Measurements from ENCODE around the gene TEX2. TPM values are rescaled to one million over a fixed set of nuclear protein-coding genes. Genes with fewer than 3 reads are reported as not detected.
A peak's percentile ranks its signal among the peaks of the same experiment; 100 is the strongest.
"Not testable (repeated sequence)": the region's sequence is repeated elsewhere in the genome, so short reads cannot be mapped to it uniquely, and the experiment has no call there.

TEX2 gene
- total RNA-seq, 1 experiment from 2014 or later, result 22.7 TPM

GRCh38 chr17:64131606-64132270 lies 131.3 kb downstream of the TEX2 start:
- in situ Hi-C loops (cut with HindIII; ENCODE audit: low sequenced_read_pairs), result no loop called here

GRCh38 chr17:64130559-64131001 lies 132.5 kb downstream of the TEX2 start:
- in situ Hi-C loops (cut with HindIII; ENCODE audit: low sequenced_read_pairs), result no loop called here
- no peak for DNase-seq (ENCODE audit: low spot score)

More at GRCh38 chr17:64131606-64132270, 131.3 kb downstream of the TEX2 start:
- DNase-seq (ENCODE audit: low spot score), result no peak

- DNase-seq (ENCODE audit: low spot score), result peak; percentile 93
- in situ Hi-C loops (cut with HindIII; ENCODE audit: low sequenced_read_pairs), result no loop called here
Observed at GRCh38 chr17:64129765-64130558, 133.1 kb downstream of the TEX2 start, which contains the start of gene ERN1. ERN1 (minus strand) TSS chr17:64130144; CDS start chr17:64130029, 115 bp downstream.

- in situ Hi-C loops (cut with HindIII; ENCODE audit: low sequenced_read_pairs), result no loop called here
- no peak for DNase-seq (ENCODE audit: low spot score)
Observed at GRCh38 chr17:64129515-64129764, 133.6 kb downstream of the TEX2 start.

GRCh38 chr17:64128787-64129514 lies 134.1 kb downstream of the TEX2 start:
- in situ Hi-C loops (cut with HindIII; ENCODE audit: low sequenced_read_pairs), result no loop called here

GRCh38 chr17:64126918-64127317 lies 136.1 kb downstream of the TEX2 start:
- no peak for DNase-seq (ENCODE audit: low spot score)
- in situ Hi-C loops (cut with HindIII; ENCODE audit: low sequenced_read_pairs), result no loop called here

More at GRCh38 chr17:64128787-64129514, 134.1 kb downstream of the TEX2 start:
- peak; percentile 27 for DNase-seq (ENCODE audit: low spot score)

GRCh38 chr17:64125937-64126336 lies 137.1 kb downstream of the TEX2 start:
- in situ Hi-C loops (cut with HindIII; ENCODE audit: low sequenced_read_pairs), result no loop called here
- DNase-seq (ENCODE audit: low spot score), result no peak

- DNase-seq (ENCODE audit: low spot score), result no peak
- in situ Hi-C loops (cut with HindIII; ENCODE audit: low sequenced_read_pairs), result no loop called here
Observed at GRCh38 chr17:64124609-64125008, 138.5 kb downstream of the TEX2 start.

GRCh38 chr17:64123114-64123513 lies 139.9 kb downstream of the TEX2 start:
- DNase-seq (ENCODE audit: low spot score), result no peak
- in situ Hi-C loops (cut with HindIII; ENCODE audit: low sequenced_read_pairs), result no loop called here

GRCh38 chr17:64120972-64121786 lies 141.9 kb downstream of the TEX2 start:
- in situ Hi-C loops (cut with HindIII; ENCODE audit: low sequenced_read_pairs), result not testable (repeated sequence)
- DNase-seq (ENCODE audit: low spot score), result peak; percentile 58

GRCh38 chr17:64120159-64120810 lies 142.8 kb downstream of the TEX2 start:
- DNase-seq (ENCODE audit: low spot score), result no peak
- in situ Hi-C loops (cut with HindIII; ENCODE audit: low sequenced_read_pairs), result no loop called here

- peak; percentile 84 for DNase-seq (ENCODE audit: low spot score)
- in situ Hi-C loops (cut with HindIII; ENCODE audit: low sequenced_read_pairs), result no loop called here
Observed at GRCh38 chr17:64117981-64118979, 144.8 kb downstream of the TEX2 start.

GRCh38 chr17:64115822-64116534 lies 147.1 kb downstream of the TEX2 start:
- DNase-seq (ENCODE audit: low spot score), result no peak
- in situ Hi-C loops (cut with HindIII; ENCODE audit: low sequenced_read_pairs), result no loop called here

- DNase-seq (ENCODE audit: low spot score), result no peak
- in situ Hi-C loops (cut with HindIII; ENCODE audit: low sequenced_read_pairs), result no loop called here
Observed at GRCh38 chr17:64115043-64115698, 147.9 kb downstream of the TEX2 start.

- DNase-seq (ENCODE audit: low spot score), result no peak
- in situ Hi-C loops (cut with HindIII; ENCODE audit: low sequenced_read_pairs), result no loop called here
Observed at GRCh38 chr17:64113006-64113405, 150.1 kb downstream of the TEX2 start.

GRCh38 chr17:64111831-64112230 lies 151.2 kb downstream of the TEX2 start:
- DNase-seq (ENCODE audit: low spot score), result no peak
- in situ Hi-C loops (cut with HindIII; ENCODE audit: low sequenced_read_pairs), result no loop called here
